ENCODE results near the gene TMEM201.

Gene TMEM201

GRCh38 chr1:9606458-9606857 lies 17.7 kb downstream of the TMEM201 start:
- TF ChIP-seq CTCF (conservative IDR thresholded peaks at IDR 0.05; ENCODE audit: low read depth, low read length), result no peak
- no peak overlapping the region for H3K4me3 ChIP-seq (ENCODE audit: low read depth, low read length)
- DNase-seq (ENCODE audit: low read depth), result no peak

DNA sequence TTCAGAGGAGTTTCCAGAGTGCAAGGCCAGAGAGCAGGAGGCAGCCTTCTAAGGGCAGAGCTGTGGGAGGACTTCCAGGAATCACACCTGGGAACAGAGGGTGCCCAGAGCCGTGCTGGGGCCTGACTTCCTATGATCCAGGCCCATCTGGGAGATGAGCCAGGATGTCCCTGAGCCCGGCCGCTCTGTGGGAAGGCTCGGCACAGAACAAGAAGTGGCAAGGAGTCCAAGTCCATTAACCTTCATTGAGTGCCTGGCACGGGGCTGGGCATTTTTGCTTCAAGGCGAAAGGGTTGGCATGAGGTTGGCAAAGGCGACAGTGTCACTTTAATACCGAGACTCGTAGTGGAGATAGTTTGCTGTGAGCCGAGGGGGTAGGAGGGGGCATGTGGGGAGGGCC lies 18.2 kb downstream of the TMEM201 start:
- no peak overlapping the region for H3K4me3 ChIP-seq (ENCODE audit: low read depth, low read length)
- TF ChIP-seq CTCF (conservative IDR thresholded peaks at IDR 0.05; ENCODE audit: low read depth, low read length), result no peak
- DNase-seq (ENCODE audit: low read depth), result no peak

DNA sequence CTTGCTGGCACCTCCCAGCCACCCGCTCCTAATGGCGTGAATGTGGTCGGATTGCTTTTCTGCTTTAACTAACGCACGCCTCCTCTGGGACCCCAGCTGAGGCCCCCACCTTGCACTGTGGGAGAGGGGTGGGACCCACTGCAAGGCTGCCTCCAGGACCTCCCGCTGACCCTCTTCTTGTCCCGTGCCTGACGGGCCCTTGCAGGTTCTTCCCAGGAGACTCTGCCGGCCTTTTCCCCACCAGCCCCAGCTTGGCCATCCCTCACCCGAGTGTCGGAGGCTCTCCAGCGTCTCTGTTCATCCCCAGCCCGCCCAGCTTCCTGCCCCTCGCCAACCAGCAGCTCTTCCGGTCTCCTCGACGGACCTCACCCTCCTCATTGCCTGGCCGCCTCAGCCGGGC lies 18.6 kb downstream of the TMEM201 start:
- TF ChIP-seq CTCF (conservative IDR thresholded peaks at IDR 0.05; ENCODE audit: low read depth, low read length), result no peak
- no peak overlapping the region for H3K4me3 ChIP-seq (ENCODE audit: low read depth, low read length)
- DNase-seq (ENCODE audit: low read depth), result no peak

GRCh38 chr1:9609998-9610397 lies 21.3 kb downstream of the TMEM201 start:
- no peak overlapping the region for H3K4me3 ChIP-seq (ENCODE audit: low read depth, low read length)
- no peak for TF ChIP-seq CTCF (conservative IDR thresholded peaks at IDR 0.05; ENCODE audit: low read depth, low read length)
- no peak for DNase-seq (ENCODE audit: low read depth)

- TF ChIP-seq CTCF (conservative IDR thresholded peaks at IDR 0.05; ENCODE audit: low read depth, low read length), result no peak
- no peak for DNase-seq (ENCODE audit: low read depth)
- H3K4me3 ChIP-seq (ENCODE audit: low read depth, low read length), result no peak overlapping the region
Observed at GRCh38 chr1:9610548-9610947, 21.8 kb downstream of the TMEM201 start.

DNA sequence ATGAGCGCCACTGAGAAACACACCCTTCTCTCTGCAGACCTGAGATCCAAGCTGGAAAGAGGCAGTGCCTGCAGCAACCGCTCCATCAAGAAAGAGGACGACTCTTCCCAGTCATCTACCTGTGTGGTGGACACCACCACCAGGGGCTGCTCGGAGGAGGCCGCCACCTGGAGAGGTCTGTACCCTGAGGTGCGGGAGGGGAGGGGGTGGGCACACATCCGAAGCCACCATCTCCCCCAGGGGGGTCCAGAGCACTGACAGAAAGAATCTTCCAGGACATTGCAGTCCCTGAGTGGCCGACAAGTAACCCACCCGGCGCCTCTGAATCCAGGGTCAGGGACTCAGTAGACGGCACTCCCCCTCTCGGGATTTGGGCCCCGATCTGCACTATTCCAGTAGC lies 23.0 kb downstream of the TMEM201 start:
- no peak for TF ChIP-seq CTCF (conservative IDR thresholded peaks at IDR 0.05; ENCODE audit: low read depth, low read length)
- no peak for DNase-seq (ENCODE audit: low read depth)
- no peak overlapping the region for H3K4me3 ChIP-seq (ENCODE audit: low read depth, low read length)

GRCh38 chr1:9612162-9612845 lies 23.6 kb downstream of the TMEM201 start:
- no peak for TF ChIP-seq CTCF (conservative IDR thresholded peaks at IDR 0.05; ENCODE audit: low read depth, low read length)
- no peak for DNase-seq (ENCODE audit: low read depth)

More at GRCh38 chr1:9612162-9612845, 23.6 kb downstream of the TMEM201 start:
- no peak overlapping the region for H3K4me3 ChIP-seq (ENCODE audit: low read depth, low read length)
